ENCODE data around the gene DOHH. TPM values are rescaled to one million over a fixed set of nuclear protein-coding genes. Genes with fewer than 3 reads are reported as not detected.

The DOHH gene
- total RNA-seq, 1 donor from 2014 or later, result 15.0 TPM

GRCh38 chr19:3527238-3527910 is 26.9 kb upstream of the DOHH start:
- H3K36me3 ChIP-seq, result peaks cover 0 to 68% of the 10 kb centered on the region in 2 donors
- peaks cover 7% of the 10 kb centered on the region for H3K4me1 ChIP-seq
- H3K9me3 ChIP-seq, result no peaks in the 10 kb centered on the region
- H3K4me3 ChIP-seq, result no peak overlapping the region
- no peak for DNase-seq (ENCODE audit: extremely low spot score in 2 of 2)
- TF ChIP-seq, protein P1, sequence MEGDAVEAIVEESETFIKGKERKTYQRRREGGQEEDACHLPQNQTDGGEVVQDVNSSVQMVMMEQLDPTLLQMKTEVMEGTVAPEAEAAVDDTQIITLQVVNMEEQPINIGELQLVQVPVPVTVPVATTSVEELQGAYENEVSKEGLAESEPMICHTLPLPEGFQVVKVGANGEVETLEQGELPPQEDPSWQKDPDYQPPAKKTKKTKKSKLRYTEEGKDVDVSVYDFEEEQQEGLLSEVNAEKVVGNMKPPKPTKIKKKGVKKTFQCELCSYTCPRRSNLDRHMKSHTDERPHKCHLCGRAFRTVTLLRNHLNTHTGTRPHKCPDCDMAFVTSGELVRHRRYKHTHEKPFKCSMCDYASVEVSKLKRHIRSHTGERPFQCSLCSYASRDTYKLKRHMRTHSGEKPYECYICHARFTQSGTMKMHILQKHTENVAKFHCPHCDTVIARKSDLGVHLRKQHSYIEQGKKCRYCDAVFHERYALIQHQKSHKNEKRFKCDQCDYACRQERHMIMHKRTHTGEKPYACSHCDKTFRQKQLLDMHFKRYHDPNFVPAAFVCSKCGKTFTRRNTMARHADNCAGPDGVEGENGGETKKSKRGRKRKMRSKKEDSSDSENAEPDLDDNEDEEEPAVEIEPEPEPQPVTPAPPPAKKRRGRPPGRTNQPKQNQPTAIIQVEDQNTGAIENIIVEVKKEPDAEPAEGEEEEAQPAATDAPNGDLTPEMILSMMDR (IDR thresholded peaks at IDR 0.05), result no peak
- TF ChIP-seq POLR2AphosphoS5 (IDR thresholded peaks at IDR 0.05; ENCODE audit: insufficient read depth in 1 of 2, low read depth in 1 of 2) (no peak), POLR2A (IDR thresholded peaks at IDR 0.05) (no peak)
- H3K27ac ChIP-seq, result no peak overlapping the region
- intact Hi-C loops (cut with DNase I), result no loop called here
- H3K27me3 ChIP-seq, result no peaks in the 10 kb centered on the region

DNA sequence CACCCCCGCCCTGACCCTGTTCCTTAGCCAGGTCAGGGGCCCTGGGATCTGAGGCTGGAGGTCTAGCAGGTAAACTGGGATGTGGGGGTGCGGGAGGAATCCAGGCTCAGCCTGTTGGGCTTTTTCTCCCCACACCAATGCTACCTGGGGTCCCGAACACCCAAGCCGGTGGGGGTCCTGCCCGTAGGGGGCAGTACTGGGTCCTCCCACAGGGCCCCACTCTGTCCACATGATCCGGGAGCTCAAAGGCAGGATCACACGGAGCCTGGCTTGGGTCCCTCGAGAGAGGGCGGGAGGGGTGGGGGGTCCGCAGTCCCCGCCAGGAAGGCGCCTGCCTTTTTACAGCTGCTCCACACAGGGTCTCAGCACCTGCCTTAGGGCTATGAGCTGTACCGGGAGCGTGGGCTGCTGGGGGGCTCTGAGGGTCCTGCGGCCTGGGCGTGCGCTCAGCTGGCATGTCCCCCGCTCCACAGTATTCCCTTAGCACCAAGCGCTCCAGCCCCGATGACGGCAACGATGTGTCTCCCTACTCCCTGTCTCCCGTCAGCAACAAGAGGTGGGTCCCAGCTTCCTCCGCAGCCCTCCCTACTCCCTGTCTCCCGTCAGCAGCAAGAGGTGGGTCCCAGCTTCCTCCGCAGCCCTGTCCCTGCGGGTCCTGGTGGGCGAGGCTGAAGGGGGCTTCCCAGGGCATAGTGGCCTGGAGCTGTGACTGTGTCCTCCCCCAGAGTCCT is 26.2 kb upstream of the DOHH start:
- Histone ChIP-seq H3K4me1 (peaks cover 10% of the 10 kb centered on the region), H3K36me3 (peaks cover 0 to 62% of the 10 kb centered on the region in 2 donors), H3K27ac (no peak overlapping the region), H3K4me3 (no peak overlapping the region), H3K27me3 (no peaks in the 10 kb centered on the region), H3K9me3 (no peaks in the 10 kb centered on the region)
- TF ChIP-seq POLR2A (IDR thresholded peaks at IDR 0.05) (no peak), POLR2AphosphoS5 (IDR thresholded peaks at IDR 0.05; ENCODE audit: insufficient read depth in 1 of 2, low read depth in 1 of 2) (no peak)
- TF ChIP-seq, protein P1 (IDR thresholded peaks at IDR 0.05), result no peak
- intact Hi-C loops (cut with DNase I), result no loop called here
- DNase-seq (ENCODE audit: extremely low spot score in 2 of 2), result no peak

- Histone ChIP-seq H3K4me3 (no peak overlapping the region), H3K4me1 (peaks cover 25% of the 10 kb centered on the region), H3K36me3 (peaks cover 0 to 50% of the 10 kb centered on the region in 2 donors), H3K27me3 (no peaks in the 10 kb centered on the region), H3K27ac (no peak overlapping the region), H3K9me3 (no peaks in the 10 kb centered on the region)
- TF ChIP-seq POLR2AphosphoS5 (IDR thresholded peaks at IDR 0.05; ENCODE audit: insufficient read depth in 1 of 2, low read depth in 1 of 2) (no peak), POLR2A (IDR thresholded peaks at IDR 0.05) (no peak)
- TF ChIP-seq, protein P1 (IDR thresholded peaks at IDR 0.05), result no peak
- no peak for DNase-seq (ENCODE audit: extremely low spot score in 2 of 2)
- intact Hi-C loops (cut with DNase I), result no loop called here
These were observed 24.5 kb upstream of the DOHH start for GRCh38 chr19:3524904-3525451.

DNA sequence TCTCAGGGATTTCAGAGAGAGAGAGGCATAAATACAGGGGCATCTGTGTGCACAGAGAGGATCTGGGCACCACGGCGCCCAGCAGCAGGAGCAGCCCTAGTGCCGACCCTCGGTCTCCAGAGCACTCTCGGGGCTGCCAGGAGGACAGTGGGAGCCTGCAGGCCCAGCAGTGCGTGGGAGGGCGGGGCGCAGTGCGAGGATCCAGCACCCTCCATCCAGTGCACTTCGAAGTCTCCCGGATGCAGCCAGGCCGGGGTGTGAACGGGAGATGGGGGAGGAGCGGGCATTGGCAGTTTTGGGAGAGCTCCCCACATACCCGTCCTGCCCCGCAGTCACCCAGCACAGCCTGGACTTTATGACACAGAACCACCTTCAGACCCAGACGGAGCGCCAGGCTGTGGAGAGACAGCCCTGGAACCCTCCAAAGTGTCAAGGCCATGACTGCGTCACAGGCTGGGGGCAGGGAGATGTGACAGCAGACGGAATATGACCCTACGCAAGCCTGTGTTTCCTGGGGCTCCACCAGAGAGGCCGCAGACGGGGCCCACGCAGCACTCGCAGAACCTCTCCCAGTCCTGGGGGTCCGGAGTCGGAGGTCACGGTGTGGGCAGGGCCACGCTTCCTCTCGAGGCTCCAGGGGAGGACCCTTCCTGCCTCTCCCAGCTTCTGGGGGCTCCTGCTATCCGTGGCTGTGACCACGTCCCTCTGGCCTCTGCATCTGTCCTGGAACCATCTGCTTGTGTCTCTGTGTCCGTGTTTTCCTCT is 23.8 kb upstream of the DOHH start:
- no peaks in the 10 kb centered on the region for H3K9me3 ChIP-seq
- H3K27ac ChIP-seq, result no peak overlapping the region
- H3K4me3 ChIP-seq, result no peak overlapping the region
- peaks cover 33% of the 10 kb centered on the region for H3K4me1 ChIP-seq
- H3K27me3 ChIP-seq, result no peaks in the 10 kb centered on the region
- peaks cover 0 to 51% of the 10 kb centered on the region in 2 donors for H3K36me3 ChIP-seq
- no peak for DNase-seq (ENCODE audit: extremely low spot score in 2 of 2)
- intact Hi-C loops (cut with DNase I), result no loop called here
- TF ChIP-seq POLR2A (IDR thresholded peaks at IDR 0.05) (no peak), POLR2AphosphoS5 (IDR thresholded peaks at IDR 0.05; ENCODE audit: insufficient read depth in 1 of 2, low read depth in 1 of 2) (no peak)
- TF ChIP-seq, protein P1 (IDR thresholded peaks at IDR 0.05), result no peak

Measured in vagina (tissue), 2 donors.